Stimulated activated CD4-positive, alpha-beta T cell treated with anti-CD3 and anti-CD28 coated beads, Interleukin-4, amount 100 ng/mL, for 1 hour (primary cell): ENCODE measurements around the gene GATM.

Experiments
- DNase-seq: peaks from one replicate; pipeline ENCODE4 v3.0.0-alpha.2; 2020

Gene GATM, protein sequence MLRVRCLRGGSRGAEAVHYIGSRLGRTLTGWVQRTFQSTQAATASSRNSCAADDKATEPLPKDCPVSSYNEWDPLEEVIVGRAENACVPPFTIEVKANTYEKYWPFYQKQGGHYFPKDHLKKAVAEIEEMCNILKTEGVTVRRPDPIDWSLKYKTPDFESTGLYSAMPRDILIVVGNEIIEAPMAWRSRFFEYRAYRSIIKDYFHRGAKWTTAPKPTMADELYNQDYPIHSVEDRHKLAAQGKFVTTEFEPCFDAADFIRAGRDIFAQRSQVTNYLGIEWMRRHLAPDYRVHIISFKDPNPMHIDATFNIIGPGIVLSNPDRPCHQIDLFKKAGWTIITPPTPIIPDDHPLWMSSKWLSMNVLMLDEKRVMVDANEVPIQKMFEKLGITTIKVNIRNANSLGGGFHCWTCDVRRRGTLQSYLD

DNA sequence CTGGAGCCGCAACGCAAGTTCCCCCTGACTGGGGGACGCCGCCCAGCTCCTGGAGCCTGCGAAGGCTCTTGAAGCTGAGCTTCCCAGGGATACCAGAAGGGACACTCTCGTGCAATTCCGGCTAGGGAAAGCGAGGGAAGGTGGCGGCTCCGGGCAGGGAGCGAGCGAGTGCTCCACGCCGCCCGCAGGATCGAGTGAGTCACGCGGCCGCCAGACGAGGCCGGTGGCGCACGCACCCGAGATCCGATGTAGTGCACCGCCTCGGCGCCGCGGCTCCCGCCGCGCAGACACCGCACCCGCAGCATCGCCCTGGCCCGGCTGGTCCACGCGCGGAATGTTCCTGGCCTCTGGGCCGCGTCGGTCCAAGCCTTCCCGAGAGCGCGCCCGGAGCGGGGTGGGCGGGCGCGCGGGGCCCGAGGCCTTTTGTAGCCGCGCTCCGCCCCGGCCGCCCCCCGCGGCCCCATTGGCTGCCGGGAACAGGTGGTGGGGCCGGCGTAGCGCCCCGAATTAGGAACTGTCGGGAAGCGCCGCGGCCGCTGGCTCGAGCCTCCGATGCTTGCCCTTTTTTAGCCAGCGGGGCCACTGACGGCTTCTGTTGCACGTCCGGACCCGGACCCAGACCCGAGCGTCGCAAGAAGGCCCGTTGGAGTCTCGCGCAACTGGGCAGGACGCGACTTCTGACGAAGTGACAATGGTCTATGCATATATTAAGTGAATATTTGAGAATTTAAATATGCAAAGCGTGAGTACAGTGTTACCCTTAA lies at the start of gene GATM:
Gene GATM, minus strand, starts transcription at position 396 of the 764 bp plus-strand sequence. Its CDS starts 91 bp downstream, at position 305.
- peak; percentile 63 for DNase-seq

DNA sequence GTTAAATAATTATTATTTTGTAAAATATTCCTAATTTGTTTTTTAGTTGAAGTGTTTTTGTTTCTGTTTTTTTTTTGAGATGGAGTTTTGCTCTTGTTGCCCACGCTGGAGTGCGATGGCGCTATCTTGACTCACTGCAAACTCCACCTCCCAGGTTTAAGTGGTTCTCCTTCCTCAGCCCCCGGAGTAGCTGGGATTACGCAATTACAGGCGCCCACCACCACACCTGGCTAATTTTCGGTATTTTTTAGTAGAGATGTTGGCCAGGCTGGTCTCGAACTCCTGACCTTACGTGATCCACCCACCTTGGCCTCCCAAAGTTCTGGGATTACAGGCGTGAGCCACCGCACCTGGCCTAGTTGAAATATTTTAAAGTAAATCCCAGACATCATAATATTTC lies 48.7 kb upstream of the GATM start:
- no peak for DNase-seq

DNA sequence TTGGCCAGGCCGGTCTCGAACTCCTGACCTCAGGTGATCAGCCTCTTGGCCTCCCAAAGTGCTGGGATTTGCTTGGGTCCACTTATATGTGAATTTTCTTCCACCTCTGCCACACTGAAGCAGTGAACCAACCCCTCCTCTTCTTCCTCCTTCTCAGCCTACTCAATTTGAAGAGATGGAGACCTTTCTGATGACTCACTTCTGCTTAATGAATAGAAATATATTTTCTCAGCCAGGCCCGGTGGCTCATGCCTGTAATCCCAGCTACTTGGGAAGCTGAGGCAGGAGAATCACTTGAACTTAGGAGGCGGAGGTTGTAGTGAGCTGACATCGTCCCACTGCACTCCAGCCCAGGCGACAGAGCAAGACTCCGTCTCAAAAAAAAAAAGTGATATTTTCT lies 46.8 kb upstream of the GATM start:
- DNase-seq: no peak

DNA sequence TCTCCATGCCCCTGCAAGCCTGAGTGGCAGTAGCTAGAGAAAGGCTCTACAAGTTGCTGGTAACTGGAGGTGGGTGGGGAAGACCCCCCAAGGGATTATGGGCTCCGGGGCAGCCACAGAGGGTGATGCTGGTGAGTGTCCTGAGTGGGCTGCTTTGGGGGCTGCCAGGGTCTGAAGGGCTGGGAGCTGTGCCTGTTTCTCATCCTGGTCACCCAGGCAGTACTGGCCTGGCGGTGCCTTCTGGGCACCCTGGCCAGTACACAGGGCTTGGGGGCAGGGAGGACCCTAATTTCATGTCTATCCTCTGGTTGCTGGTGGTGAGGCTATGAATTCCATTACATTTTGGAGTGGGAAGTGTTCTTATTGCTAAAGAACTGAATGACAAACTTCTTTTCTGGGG lies 46.1 kb upstream of the GATM start:
- no peak for DNase-seq

DNA sequence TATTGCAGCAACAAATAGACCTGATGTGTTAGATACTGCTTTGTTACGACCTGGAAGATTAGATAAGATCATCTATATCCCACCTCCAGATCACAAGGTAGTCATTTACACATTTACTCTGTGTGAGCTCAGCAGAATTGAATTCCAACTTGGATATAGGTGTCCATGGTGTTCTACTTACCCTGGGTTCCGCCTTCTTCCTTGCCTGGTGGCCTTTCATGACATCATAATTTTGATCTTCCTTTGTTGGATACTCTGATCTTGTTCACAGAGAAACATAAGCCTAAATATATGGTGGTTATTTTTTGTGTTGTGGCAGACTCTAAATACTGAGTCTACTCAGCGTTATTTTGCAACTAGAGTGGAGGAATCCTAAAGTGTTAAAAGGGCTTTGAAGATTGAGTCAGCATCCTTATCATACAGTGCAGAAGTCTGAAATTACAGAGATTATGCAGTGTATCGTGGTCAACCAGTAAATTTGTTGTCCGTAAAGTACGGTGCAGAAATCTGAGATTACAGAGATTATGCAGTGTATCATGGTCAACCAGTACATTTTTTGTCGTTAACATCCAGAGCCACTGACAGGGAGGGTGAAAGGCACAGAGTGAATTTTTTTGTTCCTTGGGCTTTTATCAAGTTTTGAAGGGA lies 39.1 kb upstream of the GATM start:
- no peak for DNase-seq

DNA sequence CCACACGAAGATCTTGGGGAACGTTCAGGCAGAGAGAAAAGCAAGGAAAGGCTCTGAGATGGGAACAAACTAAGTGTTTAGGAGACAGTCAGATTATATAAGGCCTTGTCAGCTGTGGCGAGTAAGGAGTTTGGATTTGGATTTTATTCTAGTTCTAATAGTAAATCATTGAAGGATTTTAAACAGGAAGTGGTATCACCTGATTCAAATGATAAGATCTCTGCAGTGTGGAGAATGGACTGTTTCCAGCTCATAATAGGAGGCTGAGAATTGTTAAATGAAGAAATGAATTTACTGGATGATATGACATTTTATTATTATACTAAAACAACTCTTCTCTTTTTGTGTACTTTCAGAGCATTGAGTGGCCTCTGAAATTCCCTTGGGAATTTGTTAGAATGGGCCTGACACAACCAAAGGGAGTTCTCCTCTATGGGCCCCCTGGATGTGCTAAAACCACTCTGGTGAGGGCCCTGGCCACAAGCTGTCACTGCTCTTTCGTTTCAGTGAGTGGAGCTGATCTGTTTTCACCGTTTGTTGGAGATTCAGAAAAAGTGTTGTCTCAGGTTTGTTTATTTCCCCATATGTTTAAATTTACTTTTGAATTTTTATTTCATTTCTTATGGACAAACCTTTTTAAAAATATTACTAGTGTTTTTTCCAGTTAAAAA lies 36.0 kb upstream of the GATM start:
- no peak for DNase-seq

DNA sequence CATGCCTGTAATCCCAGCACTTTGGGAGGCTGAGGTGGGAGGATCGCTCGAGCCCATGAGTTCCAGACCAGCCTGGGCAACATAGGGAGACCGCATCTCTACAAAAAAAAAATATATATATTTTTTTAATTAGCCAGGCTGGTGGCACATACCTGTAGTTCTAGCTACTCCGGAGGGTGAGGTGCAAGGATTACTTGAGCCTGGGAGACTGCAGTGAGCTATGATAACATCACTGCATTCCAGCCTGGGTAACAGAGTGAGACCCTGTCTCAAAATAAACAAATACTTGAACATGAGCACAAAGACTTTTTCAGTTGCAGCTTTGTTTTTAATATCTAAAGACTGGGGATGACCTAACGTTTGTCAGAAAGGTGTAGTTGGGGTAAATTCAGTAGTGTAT lies 31.3 kb upstream of the GATM start:
- DNase-seq: no peak

DNA sequence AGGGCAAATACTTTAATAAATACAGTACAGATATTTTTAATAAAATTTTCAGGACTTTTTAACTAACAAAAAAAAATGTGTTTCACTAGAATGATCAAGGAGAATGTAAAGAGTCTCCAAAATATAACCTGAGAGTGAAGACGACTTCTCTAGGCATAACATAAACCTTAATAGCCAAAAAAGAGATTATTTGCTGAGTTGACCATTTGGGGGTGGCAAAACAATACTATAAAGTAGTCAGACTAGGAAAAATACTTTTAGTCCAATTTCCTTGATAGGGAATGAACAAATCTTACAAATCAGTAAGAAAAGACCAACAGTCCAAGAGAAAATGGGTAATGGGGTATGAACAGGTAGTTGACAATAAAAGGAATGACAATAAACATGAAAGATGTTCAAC lies 29.4 kb upstream of the GATM start:
- no peak for DNase-seq

DNA sequence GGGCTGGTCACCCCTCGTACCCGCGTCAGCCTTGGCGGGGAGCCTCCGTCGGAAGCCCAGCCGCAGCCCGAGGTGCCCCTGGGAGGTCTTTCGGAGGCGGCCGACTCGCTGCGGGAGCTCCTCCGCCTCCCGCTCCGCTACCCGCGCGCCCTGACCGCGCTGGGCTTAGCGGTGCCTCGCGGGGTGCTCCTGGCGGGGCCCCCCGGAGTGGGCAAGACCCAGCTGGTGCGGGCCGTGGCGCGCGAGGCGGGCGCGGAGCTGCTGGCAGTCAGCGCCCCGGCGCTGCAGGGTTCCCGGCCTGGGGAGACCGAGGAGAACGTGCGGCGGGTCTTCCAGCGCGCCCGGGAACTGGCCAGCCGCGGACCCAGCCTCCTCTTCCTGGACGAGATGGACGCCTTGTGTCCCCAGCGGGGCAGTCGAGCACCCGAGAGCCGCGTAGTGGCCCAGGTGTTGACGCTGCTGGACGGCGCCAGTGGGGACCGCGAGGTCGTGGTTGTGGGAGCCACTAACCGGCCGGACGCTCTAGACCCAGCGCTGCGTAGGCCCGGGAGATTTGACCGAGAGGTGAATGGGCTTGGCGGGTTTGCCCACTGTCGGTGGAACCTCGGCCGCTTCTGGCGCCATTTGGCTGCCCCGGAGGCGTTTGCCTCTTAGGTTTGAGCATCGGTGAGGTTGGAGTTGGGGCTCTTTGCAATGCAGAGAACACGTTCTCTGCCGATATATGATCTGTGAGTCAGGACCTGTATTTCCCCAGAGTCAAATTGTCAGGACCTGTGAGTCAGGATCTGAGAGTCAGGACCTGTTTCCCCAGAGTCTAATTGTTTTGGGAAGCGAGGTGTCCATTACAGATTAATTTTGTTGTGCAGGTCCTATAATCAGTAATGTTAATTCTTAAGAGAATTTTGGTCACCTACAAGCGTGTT lies 24.9 kb upstream of the GATM start:
- peak; percentile 33 for DNase-seq

DNA sequence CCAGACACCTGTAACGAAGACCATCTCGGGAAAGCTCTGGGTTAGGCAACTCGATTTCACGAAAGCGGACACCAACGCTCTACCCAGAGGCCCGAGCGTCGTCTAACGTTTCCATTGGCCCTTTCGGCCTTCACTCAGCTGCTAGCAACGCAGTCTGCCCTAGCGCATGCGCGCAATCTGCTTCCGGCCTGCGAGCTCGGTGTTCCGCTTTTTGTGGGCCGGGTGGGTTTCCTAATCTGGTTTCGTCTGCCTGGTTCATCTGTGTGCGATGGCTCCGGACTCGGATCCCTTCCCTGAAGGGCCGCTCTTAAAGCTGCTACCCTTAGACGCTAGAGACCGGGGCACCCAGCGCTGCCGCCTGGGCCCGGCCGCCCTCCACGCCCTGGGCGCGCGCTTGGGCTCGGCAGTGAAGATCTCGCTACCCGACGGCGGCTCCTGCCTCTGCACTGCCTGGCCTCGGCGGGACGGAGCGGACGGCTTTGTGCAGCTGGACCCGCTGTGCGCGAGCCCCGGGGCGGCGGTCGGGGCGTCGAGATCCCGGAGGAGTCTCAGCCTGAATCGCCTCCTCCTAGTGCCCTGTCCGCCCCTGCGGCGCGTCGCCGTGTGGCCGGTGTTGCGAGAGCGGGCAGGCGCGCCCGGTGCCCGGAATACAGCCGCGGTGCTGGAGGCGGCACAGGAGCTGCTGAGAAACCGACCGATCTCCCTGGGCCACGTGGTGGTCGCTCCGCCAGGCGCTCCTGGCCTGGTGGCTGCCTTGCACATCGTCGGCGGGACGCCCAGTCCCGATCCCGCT lies 24.0 kb upstream of the GATM start:
- peak; percentile 94 for DNase-seq

DNA sequence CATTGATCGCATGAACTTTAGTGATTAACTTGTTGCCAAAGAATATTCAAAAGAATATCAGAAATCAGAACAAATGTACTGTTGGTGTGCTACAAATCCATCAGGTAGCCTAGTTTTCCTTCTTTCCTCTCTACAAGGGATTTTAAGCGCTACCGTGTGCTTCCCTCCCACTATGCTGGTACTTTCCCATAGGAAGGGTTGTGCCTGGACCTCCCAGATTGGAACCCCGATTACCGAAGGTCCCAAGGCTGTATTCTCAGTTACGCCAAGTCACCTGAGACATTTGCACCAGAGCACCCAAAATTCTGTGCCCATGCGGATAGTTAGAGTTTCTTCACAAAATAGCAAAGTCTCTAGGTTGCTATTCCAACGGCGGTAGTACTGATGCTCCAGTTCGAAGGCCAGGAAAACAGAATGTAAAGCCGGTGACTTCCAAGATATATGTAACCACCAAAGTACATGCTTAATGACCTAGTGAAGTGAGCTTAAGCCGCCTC lies 23.4 kb upstream of the GATM start:
- no peak for DNase-seq

DNA sequence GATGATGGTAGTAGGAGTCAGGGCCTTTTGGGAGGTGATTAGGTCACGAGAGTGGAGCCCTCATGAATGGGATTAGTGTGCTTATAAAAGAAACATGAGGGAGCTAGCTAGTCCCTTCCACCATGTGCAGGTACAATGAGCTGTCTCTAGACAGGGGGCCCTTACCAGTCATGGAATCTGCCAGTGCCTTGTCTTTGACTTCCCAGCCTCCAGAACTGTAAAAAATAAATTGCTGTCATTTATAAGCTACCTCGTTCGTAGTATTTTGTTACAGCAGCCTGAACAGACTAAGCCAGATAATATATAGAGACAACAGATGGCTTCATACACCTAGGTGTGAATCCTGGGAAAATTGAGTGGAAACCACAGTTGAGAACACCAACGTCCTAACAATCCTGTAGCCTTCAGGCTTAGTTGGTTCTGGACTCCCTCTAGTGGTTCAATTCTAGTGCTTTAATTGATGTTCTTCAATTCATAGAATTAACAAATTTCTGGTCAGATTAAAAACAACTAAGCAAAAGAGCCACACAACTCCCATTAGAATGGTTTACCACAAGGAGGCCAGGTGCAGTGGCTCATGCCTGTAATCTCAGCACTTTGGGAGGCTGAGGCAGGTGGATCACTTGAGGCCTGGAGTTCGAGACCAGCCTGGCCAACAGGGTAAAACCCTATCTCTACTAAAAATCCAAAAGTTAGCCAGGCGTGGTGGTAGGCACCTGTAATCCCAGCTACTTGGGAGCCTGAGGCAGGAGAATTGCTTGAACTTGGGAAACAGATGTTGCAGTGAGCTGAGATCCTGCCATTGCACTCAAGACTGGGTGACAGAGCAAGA lies 21.3 kb upstream of the GATM start:
- DNase-seq: no peak

DNA sequence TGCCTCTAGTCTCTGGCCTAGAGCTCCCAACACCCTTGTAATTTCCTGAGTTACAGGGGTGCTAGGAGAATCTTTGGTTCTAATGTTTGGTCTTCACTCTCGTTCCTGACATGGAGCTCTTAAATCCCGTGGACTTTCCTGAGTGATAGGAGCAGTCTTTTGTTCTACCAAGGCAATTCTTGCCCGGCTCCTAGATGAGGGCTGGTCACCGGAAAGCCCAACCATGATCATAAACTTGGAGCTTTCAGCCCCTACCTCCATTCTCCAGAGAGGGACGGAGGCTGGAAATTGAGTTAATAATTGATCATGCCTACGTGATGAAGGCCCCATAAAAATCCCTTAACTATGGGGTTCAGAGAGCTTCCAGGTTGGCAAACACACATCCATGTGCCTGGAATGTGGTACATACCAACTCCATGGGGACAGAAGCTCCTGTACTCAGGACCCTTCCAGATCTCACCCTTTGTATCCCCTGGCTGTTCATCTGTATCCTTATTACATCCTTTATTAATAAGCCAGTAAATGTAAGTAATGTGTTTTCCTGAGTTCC lies 18.8 kb upstream of the GATM start:
- DNase-seq: no peak

DNA sequence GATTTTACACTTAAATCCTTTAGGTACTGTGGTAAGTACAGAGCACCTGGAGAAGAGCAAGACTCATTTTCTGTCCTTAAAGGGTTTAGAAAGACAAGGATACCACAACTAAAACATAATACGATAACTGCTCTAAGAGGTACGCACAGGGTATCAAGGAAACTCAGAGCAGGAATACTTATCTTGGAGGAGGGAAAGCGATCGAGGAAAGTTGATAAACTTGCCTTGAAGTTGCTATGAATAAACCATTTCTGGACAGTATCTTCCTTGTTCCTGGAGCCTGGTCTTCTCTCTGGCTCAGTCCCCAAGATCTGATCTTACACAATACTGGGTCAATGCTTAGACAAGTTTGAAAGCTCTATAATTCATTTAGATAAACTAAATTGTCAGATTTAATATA lies 17.6 kb upstream of the GATM start:
- DNase-seq: no peak

DNA sequence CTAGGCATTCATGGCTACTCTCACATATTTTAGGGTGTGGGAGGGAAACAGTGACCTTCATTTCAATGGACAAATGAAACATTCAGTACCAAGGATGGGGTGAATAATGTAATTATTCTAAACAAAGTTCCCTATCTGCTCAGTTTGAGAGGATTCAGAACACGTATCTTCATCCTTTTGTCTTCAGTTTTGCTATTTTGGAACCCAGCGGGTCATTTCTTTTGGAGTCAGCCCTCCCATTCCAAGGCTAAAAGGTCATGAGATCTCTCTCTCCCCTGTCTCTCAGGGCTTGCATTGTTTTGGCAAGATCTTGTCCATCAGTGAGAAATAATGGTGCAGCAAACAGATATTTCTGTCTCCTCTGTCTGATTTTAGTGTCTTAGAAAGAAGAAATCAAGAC lies 16.3 kb upstream of the GATM start:
- DNase-seq: no peak

DNA sequence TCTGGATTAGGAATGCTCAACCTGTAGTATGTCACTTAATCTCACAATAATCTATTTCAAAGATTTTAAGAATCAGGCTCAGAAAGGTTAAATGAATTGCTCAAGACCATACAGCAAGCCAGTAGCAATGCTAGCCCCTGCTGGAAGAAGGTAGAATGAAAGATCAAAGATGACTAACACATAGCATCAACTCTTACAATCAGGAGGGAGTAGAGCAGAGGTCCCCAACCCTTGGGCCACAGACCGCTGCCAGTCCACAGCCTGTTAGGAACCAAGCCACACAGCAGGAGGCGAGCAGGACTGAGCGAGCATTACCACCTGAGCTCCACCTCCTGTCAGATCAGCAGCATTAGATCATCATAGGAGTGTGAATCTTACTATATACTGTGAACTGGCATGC lies 15.5 kb upstream of the GATM start:
- no peak for DNase-seq

DNA sequence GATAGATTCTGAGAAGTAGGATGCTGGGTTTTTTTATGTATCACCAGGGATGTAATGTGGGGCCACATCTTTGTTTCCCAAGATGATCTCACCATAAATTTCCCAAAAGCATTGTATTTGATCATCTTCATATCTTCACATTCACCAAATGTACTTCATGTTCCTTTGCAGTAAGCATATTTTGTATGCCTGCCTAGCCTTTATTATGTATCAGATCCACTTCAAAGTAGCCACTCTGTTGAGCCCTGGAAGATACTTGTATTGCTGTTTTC lies 14.2 kb upstream of the GATM start:
- DNase-seq: no peak

DNA sequence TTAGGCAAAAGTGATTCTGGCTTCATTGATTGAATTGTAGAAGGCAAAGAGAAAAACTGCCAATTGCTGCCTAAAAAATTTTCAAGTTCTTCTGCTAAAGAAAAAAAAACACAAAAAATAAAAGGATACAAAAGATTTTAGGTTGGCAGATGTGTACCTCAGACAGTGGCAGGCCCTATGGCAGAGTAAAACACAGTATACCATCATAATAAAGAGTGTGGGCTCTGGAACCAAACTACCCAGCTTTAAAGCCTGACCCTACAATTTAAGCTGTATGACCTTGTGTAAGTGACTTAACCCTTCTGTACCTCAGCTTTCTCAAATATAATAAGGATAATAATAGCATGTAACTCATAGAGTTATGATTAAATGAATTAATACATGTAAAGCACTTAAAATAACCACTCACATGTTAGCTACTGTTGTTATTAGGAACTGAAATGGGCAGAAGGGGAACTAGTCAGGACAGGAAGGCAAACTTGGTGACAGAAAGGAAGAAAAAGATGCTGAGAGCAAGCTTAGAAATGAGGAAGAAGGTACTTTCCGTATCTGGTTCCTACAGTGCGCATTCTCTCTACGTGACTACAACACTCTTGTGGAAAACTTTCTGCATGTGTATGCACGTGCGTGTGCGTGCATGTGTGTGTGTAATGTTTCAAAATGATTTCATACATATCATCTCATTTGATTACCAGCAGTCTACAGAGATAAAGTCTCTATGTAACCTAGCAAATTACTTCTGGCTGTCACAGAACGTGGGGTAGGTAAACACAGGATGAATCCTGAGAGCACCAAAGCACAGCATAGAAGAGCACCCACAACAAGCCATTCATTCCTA lies 13.6 kb upstream of the GATM start:
- DNase-seq: no peak

DNA sequence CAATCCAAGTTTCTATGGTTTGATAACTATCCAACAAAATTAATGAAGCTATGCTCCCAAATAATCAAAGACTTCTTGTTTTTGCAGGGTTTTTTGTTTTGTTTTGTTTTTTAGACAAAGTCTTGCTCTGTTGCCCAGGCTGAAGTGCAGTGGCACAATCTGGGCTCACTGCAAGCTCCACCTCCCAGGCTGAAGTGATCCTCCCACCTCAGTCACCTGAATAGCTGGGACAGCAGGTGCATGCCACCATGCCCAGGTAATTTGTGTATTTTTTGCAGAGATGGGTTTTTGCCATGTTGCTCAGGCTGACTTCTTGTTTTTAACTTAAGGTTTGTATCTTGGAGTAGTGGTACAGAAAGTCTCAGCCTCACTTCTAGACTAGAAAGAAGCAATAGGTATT lies 11.0 kb upstream of the GATM start:
- no peak for DNase-seq
